Measurements from ENCODE around the gene EPB41L4A. TPM values are rescaled to one million over a fixed set of nuclear protein-coding genes. Genes with fewer than 3 reads are reported as not detected.

The EPB41L4A gene
- total and polyA plus RNA-seq, 2 donors (not counting 1 experiment from before 2014, with no cell fraction given), result 0.23 to 0.50 TPM

- no peak overlapping the region for H3K27ac ChIP-seq (ENCODE audit: insufficient read depth, low read length)
- H3K36me3 ChIP-seq (ENCODE audit: control insufficient read depth, insufficient read depth, low read length), result no peaks in the 10 kb centered on the region
- H3K9ac ChIP-seq (ENCODE audit: insufficient read depth, low read length), result no peak overlapping the region
- H2AFZ ChIP-seq (ENCODE audit: low read length), result no peak overlapping the region
- no peak for DNase-seq (ENCODE audit: low read depth in 2 of 2)
- H3K9me3 ChIP-seq (ENCODE audit: control insufficient read depth, insufficient read depth, low read depth, low read length), result no peaks in the 10 kb centered on the region
- H3K4me3 ChIP-seq (replicated peaks in 1 of 4; ENCODE audit: control extremely low read depth in 1 of 4, insufficient read depth in 1 of 4, low read depth in 3 of 4, low read length in 4 of 4), result no peak overlapping the region
- no peaks in the 10 kb centered on the region for H3K4me1 ChIP-seq (ENCODE audit: control insufficient read depth, extremely low read depth, insufficient read depth, low read length)
- H3K27me3 ChIP-seq (ENCODE audit: control insufficient read depth, insufficient read depth, low read length), result no peaks in the 10 kb centered on the region
- no peak overlapping the region for H3K4me2 ChIP-seq (ENCODE audit: extremely low read depth, insufficient read depth, low read length)
- TF ChIP-seq CTCF (conservative IDR thresholded peaks at IDR 0.05 in 1 of 2, IDR thresholded peaks at IDR 0.05 in 1 of 2; ENCODE audit: low read depth in 1 of 2, low read length in 2 of 2) (no peak), EZH2 (IDR thresholded peaks at IDR 0.05; ENCODE audit: low read length, missing control alignments) (no peak)
- H4K20me1 ChIP-seq (ENCODE audit: control insufficient read depth, extremely low read depth, insufficient read depth, low read length), result no peaks in the 10 kb centered on the region
- no peaks in the 10 kb centered on the region for H3K79me2 ChIP-seq (ENCODE audit: control insufficient read depth, insufficient read depth, low read length)
Measured at GRCh38 chr5:112374818-112375217, 44.3 kb downstream of the EPB41L4A start.

- H3K27me3 ChIP-seq (ENCODE audit: control insufficient read depth, insufficient read depth, low read length), result no peaks in the 10 kb centered on the region
- no peak overlapping the region for H2AFZ ChIP-seq (ENCODE audit: low read length)
- H4K20me1 ChIP-seq (ENCODE audit: control insufficient read depth, extremely low read depth, insufficient read depth, low read length), result no peaks in the 10 kb centered on the region
- H3K79me2 ChIP-seq (ENCODE audit: control insufficient read depth, insufficient read depth, low read length), result no peaks in the 10 kb centered on the region
- no peak for DNase-seq (ENCODE audit: low read depth in 2 of 2)
- no peaks in the 10 kb centered on the region for H3K9me3 ChIP-seq (ENCODE audit: control insufficient read depth, insufficient read depth, low read depth, low read length)
- no peak overlapping the region for H3K27ac ChIP-seq (ENCODE audit: insufficient read depth, low read length)
- no peak for TF ChIP-seq CTCF (conservative IDR thresholded peaks at IDR 0.05 in 1 of 2, IDR thresholded peaks at IDR 0.05 in 1 of 2; ENCODE audit: low read depth in 1 of 2, low read length in 2 of 2)
- TF ChIP-seq EZH2 (IDR thresholded peaks at IDR 0.05; ENCODE audit: low read length, missing control alignments), result no peak
- no peak overlapping the region for H3K4me2 ChIP-seq (ENCODE audit: extremely low read depth, insufficient read depth, low read length)
- H3K4me3 ChIP-seq (replicated peaks in 1 of 4; ENCODE audit: control extremely low read depth in 1 of 4, insufficient read depth in 1 of 4, low read depth in 3 of 4, low read length in 4 of 4), result no peak overlapping the region
- H3K9ac ChIP-seq (ENCODE audit: insufficient read depth, low read length), result no peak overlapping the region
- no peaks in the 10 kb centered on the region for H3K4me1 ChIP-seq (ENCODE audit: control insufficient read depth, extremely low read depth, insufficient read depth, low read length)
- H3K36me3 ChIP-seq (ENCODE audit: control insufficient read depth, insufficient read depth, low read length), result no peaks in the 10 kb centered on the region
Measured at GRCh38 chr5:112374356-112374755, 44.7 kb downstream of the EPB41L4A start.

- no peaks in the 10 kb centered on the region for H3K4me1 ChIP-seq (ENCODE audit: control insufficient read depth, extremely low read depth, insufficient read depth, low read length)
Measured at GRCh38 chr5:112373885-112374284, 45.2 kb downstream of the EPB41L4A start.

More at GRCh38 chr5:112373885-112374284, 45.2 kb downstream of the EPB41L4A start:
- Histone ChIP-seq H3K27ac (ENCODE audit: insufficient read depth, low read length) (no peak overlapping the region), H3K4me3 (replicated peaks in 1 of 4; ENCODE audit: control extremely low read depth in 1 of 4, insufficient read depth in 1 of 4, low read depth in 3 of 4, low read length in 4 of 4) (no peak overlapping the region), H2AFZ (ENCODE audit: low read length) (no peak overlapping the region), H3K9ac (ENCODE audit: insufficient read depth, low read length) (no peak overlapping the region), H3K79me2 (ENCODE audit: control insufficient read depth, insufficient read depth, low read length) (no peaks in the 10 kb centered on the region), H3K9me3 (ENCODE audit: control insufficient read depth, insufficient read depth, low read depth, low read length) (no peaks in the 10 kb centered on the region), H4K20me1 (ENCODE audit: control insufficient read depth, extremely low read depth, insufficient read depth, low read length) (no peaks in the 10 kb centered on the region), H3K36me3 (ENCODE audit: control insufficient read depth, insufficient read depth, low read length) (no peaks in the 10 kb centered on the region), H3K27me3 (ENCODE audit: control insufficient read depth, insufficient read depth, low read length) (no peaks in the 10 kb centered on the region), H3K4me2 (ENCODE audit: extremely low read depth, insufficient read depth, low read length) (no peak overlapping the region)
- DNase-seq (ENCODE audit: low read depth in 2 of 2), result no peak
- TF ChIP-seq EZH2 (IDR thresholded peaks at IDR 0.05; ENCODE audit: low read length, missing control alignments), result no peak
- TF ChIP-seq CTCF (conservative IDR thresholded peaks at IDR 0.05 in 1 of 2, IDR thresholded peaks at IDR 0.05 in 1 of 2; ENCODE audit: low read depth in 1 of 2, low read length in 2 of 2), result no peak

Data from fibroblast of lung (primary cell).